ENCODE results near the gene CFAP90.

GRCh38 chr5:7878381-7878873, 27.5 kb upstream of the CFAP90 start:
- TF ChIP-seq CTCF (IDR thresholded peaks at IDR 0.05), result no peak
- TF ChIP-seq POLR2A (IDR thresholded peaks at IDR 0.05), result no peak

All from uterus (tissue), 2 donors.